ENCODE measurements around the gene RASL10B. TPM values are rescaled to one million over a fixed set of nuclear protein-coding genes. Genes with fewer than 3 reads are reported as not detected.

RASL10B gene
- polyA plus RNA-seq, 4 donors: 12.2 to 14.0 (median 12.5) TPM

- no peak for DNase-seq (ENCODE audit: low read depth in 4 of 4, low spot score in 3 of 4)
Observed at GRCh38 chr17:35790841-35791240, 59.4 kb downstream of the RASL10B start.

GRCh38 chr17:35791681-35792350 is 60.4 kb downstream of the RASL10B start:
- no peak for DNase-seq (ENCODE audit: low read depth in 4 of 4, low spot score in 3 of 4)

Other genes with a start within 250 kb of the RASL10B start
- under 1 TPM; 0.10 to 0.21 (median 0.13) TPM for gene SLFN12L, start 194.0 kb upstream of the RASL10B start, polyA plus RNA-seq (ENCODE audit: insufficient read length in 4 of 4)
- under 1 TPM; 0.15 to 0.32 (median 0.21) TPM for gene SLFN14, start 170.8 kb upstream of the RASL10B start, polyA plus RNA-seq (ENCODE audit: insufficient read length in 4 of 4)
- 10 to 100 TPM; 11.8 to 14.9 (median 13.4) TPM for gene PEX12, start 153.1 kb upstream of the RASL10B start, polyA plus RNA-seq (ENCODE audit: insufficient read length in 4 of 4)
- gene AP2B1, start 144.3 kb upstream of the RASL10B start, polyA plus RNA-seq (ENCODE audit: insufficient read length in 4 of 4): 100 to 1,000 TPM; 119 to 139 (median 134) TPM
- under 1 TPM in 2 of 4 donors, not detected in 2; 0.05 to 0.07 TPM for gene GAS2L2, start 21.6 kb downstream of the RASL10B start, polyA plus RNA-seq (ENCODE audit: insufficient read length in 4 of 4)
- under 1 TPM in 3 of 4 donors, not detected in 1; 0.08 to 0.22 (median 0.20) TPM for gene C17orf50, start 29.2 kb downstream of the RASL10B start, polyA plus RNA-seq (ENCODE audit: insufficient read length in 4 of 4)
- 1 to 10 TPM; 1.3 to 2.2 (median 1.5) TPM for gene MMP28, start 64.0 kb downstream of the RASL10B start, polyA plus RNA-seq (ENCODE audit: insufficient read length in 4 of 4)
- 100 to 1,000 TPM; 194 to 227 (median 224) TPM for gene TAF15, start 77.8 kb downstream of the RASL10B start, polyA plus RNA-seq (ENCODE audit: insufficient read length in 4 of 4)
- under 1 TPM in 2 of 4 donors, not detected in 2; 0.06 to 0.10 TPM for gene HEATR9, start 137.3 kb downstream of the RASL10B start, polyA plus RNA-seq (ENCODE audit: insufficient read length in 4 of 4)
- gene CCL5, start 148.7 kb downstream of the RASL10B start, polyA plus RNA-seq (ENCODE audit: insufficient read length in 4 of 4): 1 to 10 TPM in 3 of 4 donors, under 1 TPM in 1; 1.00 to 2.1 (median 1.5) TPM
- gene RDM1, start 199.1 kb downstream of the RASL10B start, polyA plus RNA-seq (ENCODE audit: insufficient read length in 4 of 4): 1 to 10 TPM; 1.5 to 4.2 (median 2.7) TPM
- not detected for gene LYZL6, start 212.1 kb downstream of the RASL10B start, polyA plus RNA-seq (ENCODE audit: insufficient read length in 4 of 4)
- gene CCL16, start 249.9 kb downstream of the RASL10B start, polyA plus RNA-seq (ENCODE audit: insufficient read length in 4 of 4): under 1 TPM; 0.09 to 0.39 (median 0.20) TPM

Measured in right renal pelvis (tissue), 4 donors.